ENCODE measurements around the gene ENPEP.

DNA sequence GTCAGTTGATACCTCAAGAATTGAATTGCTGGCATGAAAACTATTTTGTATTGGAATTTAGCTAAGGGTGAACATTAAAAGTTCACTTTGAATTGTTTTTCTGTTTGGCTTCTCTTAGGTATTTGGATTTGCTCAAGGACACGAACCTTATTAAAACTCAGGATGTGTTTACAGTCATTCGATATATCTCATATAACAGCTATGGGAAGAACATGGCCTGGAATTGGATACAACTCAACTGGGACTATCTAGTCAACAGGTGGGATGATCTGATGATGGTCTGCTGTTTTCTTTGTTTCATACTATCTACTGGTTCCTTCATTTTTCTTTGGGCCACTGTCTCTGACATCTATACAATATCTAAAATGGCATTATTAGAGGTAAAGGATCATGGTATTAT is 77.2 kb downstream of the ENPEP start:
- TF ChIP-seq, protein P1, sequence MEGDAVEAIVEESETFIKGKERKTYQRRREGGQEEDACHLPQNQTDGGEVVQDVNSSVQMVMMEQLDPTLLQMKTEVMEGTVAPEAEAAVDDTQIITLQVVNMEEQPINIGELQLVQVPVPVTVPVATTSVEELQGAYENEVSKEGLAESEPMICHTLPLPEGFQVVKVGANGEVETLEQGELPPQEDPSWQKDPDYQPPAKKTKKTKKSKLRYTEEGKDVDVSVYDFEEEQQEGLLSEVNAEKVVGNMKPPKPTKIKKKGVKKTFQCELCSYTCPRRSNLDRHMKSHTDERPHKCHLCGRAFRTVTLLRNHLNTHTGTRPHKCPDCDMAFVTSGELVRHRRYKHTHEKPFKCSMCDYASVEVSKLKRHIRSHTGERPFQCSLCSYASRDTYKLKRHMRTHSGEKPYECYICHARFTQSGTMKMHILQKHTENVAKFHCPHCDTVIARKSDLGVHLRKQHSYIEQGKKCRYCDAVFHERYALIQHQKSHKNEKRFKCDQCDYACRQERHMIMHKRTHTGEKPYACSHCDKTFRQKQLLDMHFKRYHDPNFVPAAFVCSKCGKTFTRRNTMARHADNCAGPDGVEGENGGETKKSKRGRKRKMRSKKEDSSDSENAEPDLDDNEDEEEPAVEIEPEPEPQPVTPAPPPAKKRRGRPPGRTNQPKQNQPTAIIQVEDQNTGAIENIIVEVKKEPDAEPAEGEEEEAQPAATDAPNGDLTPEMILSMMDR (IDR thresholded peaks at IDR 0.05; ENCODE audit: insufficient read depth, low read length, poor library complexity, severe bottlenecking): no peak
- TF ChIP-seq EZH2phosphoT487 (conservative IDR thresholded peaks at IDR 0.05; ENCODE audit: low read length): no peak

Data from SU-DHL-6 (cell line).